IMR-90 (cell line): Measurements from ENCODE around the gene RAN. TPM values are rescaled to one million over a fixed set of nuclear protein-coding genes. Genes with fewer than 3 reads are reported as not detected.

Source experiments
- ATAC-seq: fragments of 200-7000 bp; cut with Tn5 transposase; 2 replicates; pipeline ENCODE4 v1.9.1; 2020; ENCODE audit warnings: low read depth, mild to moderate bottlenecking, moderate library complexity
- BruUV-seq: library from RNA; stranded (reverse); fragments of 400-500 nt; replicated peaks from 2 replicates; lab custom pipeline; 2021; lab: Mats Ljungman, UMichigan
- CTCF ChIA-PET: fragments of 300-600 bp; formaldehyde crosslinking; extraction: SDS; loops from one replicate; lab custom pipeline; 2021; ENCODE audit warnings: antibody characterized with exemption; lab: Yijun Ruan, JAX
- POLR2A ChIA-PET: fragments of 300-600 bp; sonication (Branson Sonifier 250); formaldehyde crosslinking; loops from one replicate; lab custom pipeline; 2022; ENCODE audit warnings: antibody characterized with exemption; ENCODE audit not compliant: unreplicated experiment; lab: Charles Lee
- DNase-seq: peaks from one replicate; pipeline ENCODE4 v3.0.0; 2013
- H2AFZ ChIP-seq: replicated peaks from 2 replicates; pipeline ENCODE3; 2013; ENCODE audit warnings: low read length, mild to moderate bottlenecking; ENCODE audit not compliant: poor library complexity
- H2AK5ac ChIP-seq: 2 replicates; pipeline ENCODE4 v1.6.1; 2013; ENCODE audit warnings: low read depth, low read length, inconsistent platforms
- H2AK9ac ChIP-seq: replicated peaks from 2 replicates; pipeline ENCODE3; 2013; ENCODE audit warnings: mild to moderate bottlenecking, low read depth, low read length, moderate library complexity; ENCODE audit not compliant: poor library complexity
- H2BK120ac ChIP-seq: 2 replicates; pipeline ENCODE4 v1.6.1; 2013; ENCODE audit warnings: low read depth, low read length, inconsistent platforms
- H2BK15ac ChIP-seq: 3 replicates; pipeline ENCODE4 v1.6.1; 2013; ENCODE audit warnings: low read depth, low read length, inconsistent platforms
- H2BK20ac ChIP-seq: 2 replicates; pipeline ENCODE4 v1.6.1; 2013; ENCODE audit warnings: low read depth, mild to moderate bottlenecking, inconsistent platforms, low read length, moderate library complexity
- H2BK5ac ChIP-seq: 2 replicates; pipeline ENCODE4 v1.6.1; 2013; ENCODE audit warnings: mild to moderate bottlenecking, low read depth, low read length, inconsistent platforms; ENCODE audit not compliant: poor library complexity, severe bottlenecking
- H3K14ac ChIP-seq: replicated peaks from 2 replicates; pipeline ENCODE4 v1.6.1; 2013; ENCODE audit warnings: low read depth, low read length, inconsistent platforms
- H3K18ac ChIP-seq: 2 replicates; pipeline ENCODE4 v1.6.1; 2013; ENCODE audit warnings: low read depth, low read length, control low read depth
- H3K23ac ChIP-seq: 2 replicates; pipeline ENCODE4 v1.6.1; 2013; ENCODE audit warnings: low read depth, low read length, inconsistent platforms
- H3K27ac ChIP-seq: 2 replicates; pipeline ENCODE4 v1.5.1; 2013; ENCODE audit warnings: mild to moderate bottlenecking, control low read depth, low read length; ENCODE audit not compliant: insufficient read depth
- H3K27me3 ChIP-seq: 2 replicates; pipeline ENCODE4 v1.6.1; 2013; ENCODE audit warnings: low read length; ENCODE audit not compliant: control insufficient read depth, insufficient read depth
- H3K36me3 ChIP-seq: 2 replicates; pipeline ENCODE4 v1.6.1; 2013; ENCODE audit warnings: low read length, mixed read lengths; ENCODE audit not compliant: control insufficient read depth, insufficient read depth
- H3K4ac ChIP-seq: 2 replicates; pipeline ENCODE4 v1.6.1; 2013; ENCODE audit warnings: low read depth, low read length, inconsistent platforms
- H3K4me1 ChIP-seq: 2 replicates; pipeline ENCODE4 v1.6.1; 2013; ENCODE audit warnings: low read length, mixed read lengths; ENCODE audit not compliant: control insufficient read depth, insufficient read depth
- H3K4me2 ChIP-seq: 2 replicates; pipeline ENCODE4 v1.6.1; 2013; ENCODE audit warnings: low read depth, mild to moderate bottlenecking, control low read depth, low read length, moderate library complexity
- H3K4me3 ChIP-seq: 2 replicates; pipeline ENCODE4 v1.5.1; 2013; ENCODE audit warnings: low read depth, mild to moderate bottlenecking, control low read depth, low read length, moderate library complexity; ENCODE audit not compliant: insufficient read depth
- H3K56ac ChIP-seq: 2 replicates; pipeline ENCODE4 v1.6.1; 2013; ENCODE audit warnings: low read length, inconsistent platforms; ENCODE audit not compliant: insufficient read depth; ENCODE audit errors: extremely low read depth
- H3K79me1 ChIP-seq, 2 experiments: 2 replicates each; pipeline ENCODE4 v1.6.1; 2013; ENCODE audit warnings: low read length in 2 of 2, inconsistent platforms in 1 of 2, low read depth in 1 of 2
- H3K9ac ChIP-seq: 2 replicates; pipeline ENCODE4 v1.6.1; 2013; ENCODE audit warnings: low read depth, low read length, control low read depth
- H3K9me1 ChIP-seq: 2 replicates; pipeline ENCODE4 v1.6.1; 2013; ENCODE audit warnings: low read length, inconsistent platforms; ENCODE audit not compliant: insufficient read depth
- H3K9me3 ChIP-seq: 2 replicates; pipeline ENCODE4 v1.6.1; 2013; ENCODE audit warnings: low read length; ENCODE audit not compliant: control insufficient read depth, insufficient read depth
- H4K20me1 ChIP-seq: 2 replicates; pipeline ENCODE4 v1.6.1; 2013; ENCODE audit warnings: low read length, inconsistent platforms; ENCODE audit not compliant: insufficient read depth
- H4K5ac ChIP-seq: 2 replicates; pipeline ENCODE4 v1.6.1; 2013; ENCODE audit warnings: mild to moderate bottlenecking, low read depth, low read length, control low read depth
- H4K8ac ChIP-seq, 2 experiments: 2 replicates each; pipeline ENCODE4 v1.6.1; 2013; ENCODE audit warnings: low read depth in 2 of 2, low read length in 2 of 2, control low read depth in 1 of 2, inconsistent platforms in 1 of 2
- H4K91ac ChIP-seq: 2 replicates; pipeline ENCODE4 v1.6.1; 2013; ENCODE audit warnings: low read depth, low read length, inconsistent platforms; ENCODE audit not compliant: insufficient read depth
- USF2 ChIP-seq: fragments of 150-350 bp; IDR thresholded peaks from 2 replicates; pipeline ENCODE4 v1.6.1; 2017; ENCODE audit warnings: mild to moderate bottlenecking, antibody characterized with exemption, low read length, low read depth
- WGBS, 2 experiments: methylation state at CpG; one replicate each; pipeline versions ENCODE4 v1.1.5 to v1.1.7; 2013; ENCODE audit warnings: missing lambda C conversion rate in 2 of 2; ENCODE audit not compliant: insufficient read length in 1 of 2; ENCODE audit errors: extremely low coverage in 2 of 2; 5-methylcytosine and 5-hydroxymethylcytosine counted together
- dilution Hi-C: fragments of 300-500 bp; cut with HindIII; formaldehyde crosslinking; loops from one replicate; pipeline ENCODE4 v1.14.3; 2018; ENCODE audit warnings: low sequenced_read_pairs; ENCODE audit not compliant: unreplicated experiment
- in situ Hi-C: fragments of 300-500 bp; cut with MboI; formaldehyde crosslinking; loops from 3 replicates; pipeline ENCODE4 v1.14.3; 2019; ENCODE audit warnings: low sequenced_read_pairs, inconsistent platforms, mixed read lengths
- intact Hi-C: fragments of 100-400 bp; cut with micrococcal nuclease; formaldehyde crosslinking; loops from 2 replicates; pipeline ENCODE4 v1.10.0; 2022
- polyA plus RNA-seq, 3 experiments: library from polyadenylated mRNA; depleted of rRNA; stranded (reverse); fragments of >200 nt; gene quantifications; 2 replicates each; pipeline ENCODE4 v1.2.3, GENCODE V29; 2012; ENCODE audit warnings: low replicate concordance in 1 of 3
- total RNA-seq: library from RNA; depleted of rRNA; stranded (reverse); fragments of >200 nt; gene quantifications from 2 replicates; pipeline ENCODE4 v1.2.3, GENCODE V29; 2012

The RAN gene
- total and polyA plus RNA-seq, 2 of the 4 experiments (the other 2 are of a cell fraction), result 910 to 984 TPM

- POLR2A ChIA-PET, result no interaction called here
- no peak overlapping the region for H3K56ac ChIP-seq
Observed at GRCh38 chr12:130877333-130877732, 5.5 kb downstream of the RAN start.

More at GRCh38 chr12:130877333-130877732, 5.5 kb downstream of the RAN start:
- in situ Hi-C loops (no loop called here), intact Hi-C loops (no loop called here), dilution Hi-C loops (no loop called here)
- H3K9me1 ChIP-seq, result peaks cover 6% of the 10 kb centered on the region; the same call in 1 of the 2 replicates
- CTCF ChIA-PET, result interaction anchor here (0.7 kb wide), 1 partner anchor 19 kb away, joined by 4 read pairs; no protein-coding TSS in a partner anchor
- BruUV-seq, result no TSS peak
- H2BK5ac ChIP-seq, result no peak overlapping the region
- H3K14ac ChIP-seq, result no peak overlapping the region
- H3K4me2 ChIP-seq, result no peak overlapping the region
- H2BK20ac ChIP-seq, result no peak overlapping the region
- no peak overlapping the region for H3K23ac ChIP-seq
- H2AK9ac ChIP-seq, result no peak overlapping the region
- peaks cover 27% of the 10 kb centered on the region for H4K20me1 ChIP-seq
- H3K79me1 ChIP-seq, result peaks cover 11 to 32% of the 10 kb centered on the region in 2 experiments; a peak in 2 of 4 replicates
- no peak overlapping the region for H3K4ac ChIP-seq
- no peak overlapping the region for H2BK15ac ChIP-seq
- H3K9me3 ChIP-seq, result no peaks in the 10 kb centered on the region
- no peaks in the 10 kb centered on the region for H3K27me3 ChIP-seq
- H4K91ac ChIP-seq, result no peak overlapping the region
- peaks cover 22% of the 10 kb centered on the region for H3K36me3 ChIP-seq
- no peak for DNase-seq
- no peaks in the 10 kb centered on the region for H3K4me1 ChIP-seq
- no peak overlapping the region for H4K8ac ChIP-seq
- H2AFZ ChIP-seq, result no peak overlapping the region
- no CpG with 5 or more reads among the region's 3 CpGs for WGBS, 2 experiments
- H3K27ac ChIP-seq, result no peak overlapping the region
- H3K4me3 ChIP-seq, result no peak overlapping the region
- H3K9ac ChIP-seq, result no peak overlapping the region
- H2AK5ac ChIP-seq, result no peak overlapping the region
- no peak overlapping the region for H3K18ac ChIP-seq
- ATAC-seq, result no peak
- no peak for TF ChIP-seq USF2
- no peak overlapping the region for H2BK120ac ChIP-seq
- no peak overlapping the region for H4K5ac ChIP-seq
